ENCODE results near the gene SYT7. TPM values are rescaled to one million over a fixed set of nuclear protein-coding genes. Genes with fewer than 3 reads are reported as not detected.

The SYT7 gene
- total RNA-seq, 1 experiment from 2014 or later, result 2.5 TPM

DNA sequence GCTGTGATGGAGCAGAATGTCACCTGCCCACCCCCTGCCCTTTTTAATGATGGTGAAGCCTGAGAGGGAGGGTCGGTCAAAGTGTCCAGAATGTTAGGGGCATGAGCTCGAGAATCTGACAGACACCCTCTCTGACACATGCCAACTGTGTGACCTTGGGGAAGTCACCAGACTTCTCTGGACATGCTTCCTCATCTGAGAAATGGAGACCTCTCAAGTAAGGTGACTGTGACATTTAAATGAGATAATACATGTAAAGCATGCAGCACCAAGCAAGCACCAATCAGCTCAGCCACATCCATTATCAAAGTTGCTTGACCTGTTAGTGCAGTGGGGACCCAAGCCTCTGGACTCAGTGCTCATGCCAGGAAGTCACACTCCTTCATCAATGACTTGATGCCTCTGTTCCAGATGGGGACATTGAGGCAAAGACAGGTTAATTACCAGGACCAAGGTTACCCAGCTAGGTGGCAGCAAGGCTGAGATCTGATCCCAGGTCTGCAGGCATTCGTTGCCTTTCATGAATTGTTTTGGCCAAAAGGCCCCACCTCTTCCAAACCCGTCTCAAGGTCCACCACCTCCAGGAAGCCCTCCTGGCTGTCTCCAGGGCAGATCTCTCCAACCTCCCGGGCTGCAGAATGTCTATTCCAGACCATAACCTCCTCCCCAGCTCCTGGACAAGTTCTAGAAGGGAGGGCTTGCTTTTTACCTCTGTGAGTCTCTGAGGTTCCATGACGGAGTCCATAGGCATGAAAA lies 38.8 kb upstream of the SYT7 start:
- TF ChIP-seq POLR2AphosphoS5 (IDR thresholded peaks at IDR 0.05; ENCODE audit: low read depth, low read length), result no peak
- TF ChIP-seq SIN3A (IDR thresholded peaks at IDR 0.05; ENCODE audit: borderline replicate concordance, insufficient read depth, low read depth, low read length), result no peak
- TF ChIP-seq, protein P1, sequence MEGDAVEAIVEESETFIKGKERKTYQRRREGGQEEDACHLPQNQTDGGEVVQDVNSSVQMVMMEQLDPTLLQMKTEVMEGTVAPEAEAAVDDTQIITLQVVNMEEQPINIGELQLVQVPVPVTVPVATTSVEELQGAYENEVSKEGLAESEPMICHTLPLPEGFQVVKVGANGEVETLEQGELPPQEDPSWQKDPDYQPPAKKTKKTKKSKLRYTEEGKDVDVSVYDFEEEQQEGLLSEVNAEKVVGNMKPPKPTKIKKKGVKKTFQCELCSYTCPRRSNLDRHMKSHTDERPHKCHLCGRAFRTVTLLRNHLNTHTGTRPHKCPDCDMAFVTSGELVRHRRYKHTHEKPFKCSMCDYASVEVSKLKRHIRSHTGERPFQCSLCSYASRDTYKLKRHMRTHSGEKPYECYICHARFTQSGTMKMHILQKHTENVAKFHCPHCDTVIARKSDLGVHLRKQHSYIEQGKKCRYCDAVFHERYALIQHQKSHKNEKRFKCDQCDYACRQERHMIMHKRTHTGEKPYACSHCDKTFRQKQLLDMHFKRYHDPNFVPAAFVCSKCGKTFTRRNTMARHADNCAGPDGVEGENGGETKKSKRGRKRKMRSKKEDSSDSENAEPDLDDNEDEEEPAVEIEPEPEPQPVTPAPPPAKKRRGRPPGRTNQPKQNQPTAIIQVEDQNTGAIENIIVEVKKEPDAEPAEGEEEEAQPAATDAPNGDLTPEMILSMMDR (IDR thresholded peaks at IDR 0.05), result no peak
- TF ChIP-seq, protein P2, sequence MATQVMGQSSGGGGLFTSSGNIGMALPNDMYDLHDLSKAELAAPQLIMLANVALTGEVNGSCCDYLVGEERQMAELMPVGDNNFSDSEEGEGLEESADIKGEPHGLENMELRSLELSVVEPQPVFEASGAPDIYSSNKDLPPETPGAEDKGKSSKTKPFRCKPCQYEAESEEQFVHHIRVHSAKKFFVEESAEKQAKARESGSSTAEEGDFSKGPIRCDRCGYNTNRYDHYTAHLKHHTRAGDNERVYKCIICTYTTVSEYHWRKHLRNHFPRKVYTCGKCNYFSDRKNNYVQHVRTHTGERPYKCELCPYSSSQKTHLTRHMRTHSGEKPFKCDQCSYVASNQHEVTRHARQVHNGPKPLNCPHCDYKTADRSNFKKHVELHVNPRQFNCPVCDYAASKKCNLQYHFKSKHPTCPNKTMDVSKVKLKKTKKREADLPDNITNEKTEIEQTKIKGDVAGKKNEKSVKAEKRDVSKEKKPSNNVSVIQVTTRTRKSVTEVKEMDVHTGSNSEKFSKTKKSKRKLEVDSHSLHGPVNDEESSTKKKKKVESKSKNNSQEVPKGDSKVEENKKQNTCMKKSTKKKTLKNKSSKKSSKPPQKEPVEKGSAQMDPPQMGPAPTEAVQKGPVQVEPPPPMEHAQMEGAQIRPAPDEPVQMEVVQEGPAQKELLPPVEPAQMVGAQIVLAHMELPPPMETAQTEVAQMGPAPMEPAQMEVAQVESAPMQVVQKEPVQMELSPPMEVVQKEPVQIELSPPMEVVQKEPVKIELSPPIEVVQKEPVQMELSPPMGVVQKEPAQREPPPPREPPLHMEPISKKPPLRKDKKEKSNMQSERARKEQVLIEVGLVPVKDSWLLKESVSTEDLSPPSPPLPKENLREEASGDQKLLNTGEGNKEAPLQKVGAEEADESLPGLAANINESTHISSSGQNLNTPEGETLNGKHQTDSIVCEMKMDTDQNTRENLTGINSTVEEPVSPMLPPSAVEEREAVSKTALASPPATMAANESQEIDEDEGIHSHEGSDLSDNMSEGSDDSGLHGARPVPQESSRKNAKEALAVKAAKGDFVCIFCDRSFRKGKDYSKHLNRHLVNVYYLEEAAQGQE (IDR thresholded peaks at IDR 0.05; ENCODE audit: insufficient read depth in 1 of 2, low read depth in 2 of 2, low read length in 1 of 2), result no peak
- no peak for TF ChIP-seq TCF7L2 (IDR thresholded peaks at IDR 0.05; ENCODE audit: low read depth, low read length)
- ChIA-PET POLR2A (no interaction called here), CTCF (interaction anchor here (0.7 kb wide), 1 partner anchor 366 kb away, joined by 5 read pairs; no protein-coding TSS in a partner anchor)
- Histone ChIP-seq H3K36me3 (ENCODE audit: control insufficient read depth, insufficient read depth, low read length) (no peaks in the 10 kb centered on the region), H3K4me1 (ENCODE audit: control insufficient read depth, insufficient read depth, low read length) (no peaks in the 10 kb centered on the region), H3K27ac (ENCODE audit: low read length) (no peak overlapping the region), H3K9me3 (ENCODE audit: control insufficient read depth, insufficient read depth, low read depth, low read length) (no peaks in the 10 kb centered on the region), H3K27me3 (ENCODE audit: control insufficient read depth, insufficient read depth, low read length) (peaks cover 2% of the 10 kb centered on the region; the same call in 1 of the 2 replicates), H3K4me3 (ENCODE audit: low read depth in 2 of 2, low read length in 2 of 2) (no peak overlapping the region)
- in situ Hi-C loops (cut with HindIII; ENCODE audit: low pct_unique_long_range_greater_than_20kb, low sequenced_read_pairs), result no loop called here
- no peak for DNase-seq (ENCODE audit: low read depth, low spot score)
- no TSS peak for BruUV-seq (replicated peaks)
- intact Hi-C loops (cut with micrococcal nuclease; ENCODE audit: unreplicated experiment), result no loop called here
- ATAC-seq, result no peak

DNA sequence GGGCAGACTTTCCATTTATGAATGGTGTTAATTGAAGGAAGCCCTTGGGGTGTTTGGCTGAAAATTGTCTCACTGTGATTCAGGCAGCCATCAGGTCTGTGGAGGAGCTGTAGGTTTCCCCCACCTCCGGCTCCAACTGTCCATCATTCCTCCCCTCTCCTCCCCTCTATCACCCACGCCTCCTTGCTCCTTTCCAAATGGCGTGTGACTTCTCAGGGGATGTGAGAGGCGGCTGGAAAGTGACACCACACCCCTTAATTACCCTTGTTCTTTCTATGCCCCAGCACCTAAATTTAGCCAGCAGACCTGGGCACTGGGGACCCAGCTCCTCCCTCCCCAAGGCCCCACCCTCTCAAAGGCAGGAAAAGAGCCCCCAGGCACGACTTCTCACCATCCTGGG lies 38.1 kb upstream of the SYT7 start:
- Histone ChIP-seq H3K36me3 (ENCODE audit: control insufficient read depth, insufficient read depth, low read length) (no peaks in the 10 kb centered on the region), H3K4me3 (ENCODE audit: low read depth in 2 of 2, low read length in 2 of 2) (no peak overlapping the region), H3K27me3 (ENCODE audit: control insufficient read depth, insufficient read depth, low read length) (peaks cover 2% of the 10 kb centered on the region; the same call in 1 of the 2 replicates), H3K4me1 (ENCODE audit: control insufficient read depth, insufficient read depth, low read length) (no peaks in the 10 kb centered on the region), H3K27ac (ENCODE audit: low read length) (no peak overlapping the region), H3K9me3 (ENCODE audit: control insufficient read depth, insufficient read depth, low read depth, low read length) (no peaks in the 10 kb centered on the region)
- DNase-seq (ENCODE audit: low read depth, low spot score) (no peak), ATAC-seq (no peak)
- intact Hi-C loops (cut with micrococcal nuclease; ENCODE audit: unreplicated experiment) (no loop called here), in situ Hi-C loops (cut with HindIII; ENCODE audit: low pct_unique_long_range_greater_than_20kb, low sequenced_read_pairs) (no loop called here)
- ChIA-PET CTCF (no interaction called here), POLR2A (no interaction called here)
- TF ChIP-seq, protein P2 (IDR thresholded peaks at IDR 0.05; ENCODE audit: insufficient read depth in 1 of 2, low read depth in 2 of 2, low read length in 1 of 2), result no peak
- TF ChIP-seq SIN3A (IDR thresholded peaks at IDR 0.05; ENCODE audit: borderline replicate concordance, insufficient read depth, low read depth, low read length) (no peak), POLR2AphosphoS5 (IDR thresholded peaks at IDR 0.05; ENCODE audit: low read depth, low read length) (no peak), TCF7L2 (IDR thresholded peaks at IDR 0.05; ENCODE audit: low read depth, low read length) (no peak)
- TF ChIP-seq, protein P1 (IDR thresholded peaks at IDR 0.05), result no peak
- no TSS peak for BruUV-seq (replicated peaks)
